Measurements from ENCODE around the gene GLI3.

GRCh38 chr7:42053834-42054233, 183.2 kb downstream of the GLI3 start:
- TF ChIP-seq EZH2 (IDR thresholded peaks at IDR 0.05; ENCODE audit: insufficient read depth, poor library complexity, severe bottlenecking) (no peak), EZH2phosphoT487 (IDR thresholded peaks at IDR 0.05; ENCODE audit: insufficient read depth, low read depth) (no peak)

Data from GM23248 (cell line).